Loucy (cell line): ENCODE data around the gene GCNT2.

Experiments
- EZH2phosphoT487 ChIP-seq: fragments of 200-600 bp; IDR thresholded peaks from 2 replicates; pipeline ENCODE4 v1.6.1; 2018; ENCODE audit warnings: antibody characterized with exemption, mild to moderate bottlenecking, moderate library complexity, borderline replicate concordance
- TF ChIP-seq, protein P1 (sequence below): fragments of 200-600 bp; sonication (generic); conservative IDR thresholded peaks from 2 replicates; pipeline ENCODE4 v1.5.1; 2014; ENCODE audit warnings: mild to moderate bottlenecking, antibody characterized with exemption, low read length

DNA sequence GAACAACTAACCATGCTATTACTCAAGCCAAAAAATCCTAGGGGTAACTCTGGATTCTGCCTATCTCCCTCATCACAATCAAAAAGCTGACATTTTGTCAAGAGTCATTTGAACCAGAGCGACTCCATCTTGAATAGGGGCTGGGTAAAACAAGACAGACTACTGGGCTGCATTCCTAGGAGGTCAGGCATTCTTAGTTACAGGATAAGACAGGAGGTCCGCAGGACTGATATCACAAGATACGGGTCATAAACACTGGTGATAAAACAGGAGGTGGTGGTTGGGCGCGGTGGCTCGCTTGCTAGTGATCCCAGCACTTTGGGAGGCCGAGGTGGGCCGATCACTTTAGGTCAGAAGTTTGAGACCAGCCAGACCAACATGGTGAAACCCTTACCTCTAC, 141.1 kb downstream of the GCNT2 start:
- TF ChIP-seq, protein P1, sequence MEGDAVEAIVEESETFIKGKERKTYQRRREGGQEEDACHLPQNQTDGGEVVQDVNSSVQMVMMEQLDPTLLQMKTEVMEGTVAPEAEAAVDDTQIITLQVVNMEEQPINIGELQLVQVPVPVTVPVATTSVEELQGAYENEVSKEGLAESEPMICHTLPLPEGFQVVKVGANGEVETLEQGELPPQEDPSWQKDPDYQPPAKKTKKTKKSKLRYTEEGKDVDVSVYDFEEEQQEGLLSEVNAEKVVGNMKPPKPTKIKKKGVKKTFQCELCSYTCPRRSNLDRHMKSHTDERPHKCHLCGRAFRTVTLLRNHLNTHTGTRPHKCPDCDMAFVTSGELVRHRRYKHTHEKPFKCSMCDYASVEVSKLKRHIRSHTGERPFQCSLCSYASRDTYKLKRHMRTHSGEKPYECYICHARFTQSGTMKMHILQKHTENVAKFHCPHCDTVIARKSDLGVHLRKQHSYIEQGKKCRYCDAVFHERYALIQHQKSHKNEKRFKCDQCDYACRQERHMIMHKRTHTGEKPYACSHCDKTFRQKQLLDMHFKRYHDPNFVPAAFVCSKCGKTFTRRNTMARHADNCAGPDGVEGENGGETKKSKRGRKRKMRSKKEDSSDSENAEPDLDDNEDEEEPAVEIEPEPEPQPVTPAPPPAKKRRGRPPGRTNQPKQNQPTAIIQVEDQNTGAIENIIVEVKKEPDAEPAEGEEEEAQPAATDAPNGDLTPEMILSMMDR, result no peak
- no peak for TF ChIP-seq EZH2phosphoT487
